HG03045 (cell line): Measurements from ENCODE around the gene CLCN1.

Experiments used
- ATAC-seq: cut with Tn5 transposase; IDR thresholded peaks from one replicate; pipeline ENCODE4 v1.9.1; 2021; ENCODE audit warnings: mild to moderate bottlenecking, moderate library complexity; ENCODE audit not compliant: unreplicated experiment

The CLCN1 gene

GRCh38 chr7:143329471-143330170 lies 13.7 kb downstream of the CLCN1 start:
- ATAC-seq = no peak

- ATAC-seq = no peak
These were observed 15.4 kb downstream of the CLCN1 start for GRCh38 chr7:143331179-143331801.

- ATAC-seq = no peak
These were observed 18.3 kb downstream of the CLCN1 start for GRCh38 chr7:143334244-143334643.

- no peak for ATAC-seq
These were observed 21.3 kb downstream of the CLCN1 start for GRCh38 chr7:143337216-143337615.

- ATAC-seq = no peak
These were observed 25.9 kb downstream of the CLCN1 start for GRCh38 chr7:143341842-143342241.

GRCh38 chr7:143343596-143343995 lies 27.7 kb downstream of the CLCN1 start:
- ATAC-seq = no peak

GRCh38 chr7:143345428-143345900 lies 29.6 kb downstream of the CLCN1 start:
- peak; percentile 67 for ATAC-seq

GRCh38 chr7:143346018-143346417 lies 30.1 kb downstream of the CLCN1 start:
- ATAC-seq = no peak

GRCh38 chr7:143347950-143348349 lies 32.0 kb downstream of the CLCN1 start:
- no peak for ATAC-seq

GRCh38 chr7:143351060-143351459 lies 35.1 kb downstream of the CLCN1 start:
- ATAC-seq = no peak

GRCh38 chr7:143351574-143351973 lies 35.7 kb downstream of the CLCN1 start:
- ATAC-seq = no peak

GRCh38 chr7:143352531-143353002 lies 36.7 kb downstream of the CLCN1 start:
- ATAC-seq = no peak

GRCh38 chr7:143354376-143354775 lies 38.5 kb downstream of the CLCN1 start:
- no peak for ATAC-seq

GRCh38 chr7:143354965-143355364 lies 39.1 kb downstream of the CLCN1 start:
- ATAC-seq = no peak

GRCh38 chr7:143355450-143356385 lies 39.8 kb downstream of the CLCN1 start:
- no peak for ATAC-seq

GRCh38 chr7:143356414-143357050 lies 40.6 kb downstream of the CLCN1 start:
- no peak for ATAC-seq

GRCh38 chr7:143358626-143359025 lies 42.7 kb downstream of the CLCN1 start:
- ATAC-seq = no peak

- ATAC-seq = no peak
These were observed 44.0 kb downstream of the CLCN1 start for GRCh38 chr7:143359771-143360353.

GRCh38 chr7:143360788-143361551 lies 45.1 kb downstream of the CLCN1 start:
- no peak for ATAC-seq
